C1 segment of cervical spinal cord (tissue), 14 donors: ENCODE data around the gene NQO2.
"Not testable (repeated sequence)": the region's sequence is repeated elsewhere in the genome, so short reads cannot be mapped to it uniquely, and the experiment has no call there.

ENCODE experiments used
- DNase-seq, 14 donors: peaks; one replicate each; lab custom pipeline; 2025; lab: John Stamatoyannopoulos, UW

NQO2 gene

DNA sequence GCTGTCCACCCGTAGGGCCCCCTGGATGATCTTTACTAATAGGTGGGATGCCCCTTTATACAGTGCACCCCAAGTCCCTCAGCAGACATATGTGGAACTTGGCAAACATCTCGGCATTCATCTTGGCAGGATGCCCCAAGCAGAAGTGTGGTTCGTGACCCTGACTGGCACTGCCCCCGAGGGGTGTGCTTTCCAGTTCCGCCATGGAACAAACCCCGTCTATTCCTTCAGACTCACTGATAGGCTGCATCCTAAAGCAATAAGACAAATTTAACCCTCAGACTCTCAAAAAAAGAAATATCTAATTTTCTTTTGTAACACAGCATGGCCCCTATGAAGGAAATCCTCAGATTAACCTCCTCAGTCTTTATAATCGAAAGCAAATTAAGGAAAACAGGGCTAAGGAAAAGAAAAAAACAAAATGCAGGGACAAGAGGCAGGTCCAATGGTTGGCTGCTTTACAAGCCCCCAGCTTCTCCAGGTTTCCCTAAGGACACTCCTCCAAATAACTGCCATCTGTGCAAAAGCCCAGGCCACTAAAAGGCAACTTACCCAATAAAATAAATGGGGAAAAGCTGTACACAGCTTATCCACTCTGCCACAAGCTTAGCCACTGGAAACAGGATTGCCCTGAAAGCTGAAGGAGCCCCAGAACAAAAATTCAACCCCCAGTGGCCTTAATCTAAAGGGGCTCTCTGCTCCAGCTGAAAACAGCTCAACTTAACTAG, 38.1 kb downstream of the NQO2 start:
- peak in 1 of 14 donors; percentile 24 for DNase-seq

DNA sequence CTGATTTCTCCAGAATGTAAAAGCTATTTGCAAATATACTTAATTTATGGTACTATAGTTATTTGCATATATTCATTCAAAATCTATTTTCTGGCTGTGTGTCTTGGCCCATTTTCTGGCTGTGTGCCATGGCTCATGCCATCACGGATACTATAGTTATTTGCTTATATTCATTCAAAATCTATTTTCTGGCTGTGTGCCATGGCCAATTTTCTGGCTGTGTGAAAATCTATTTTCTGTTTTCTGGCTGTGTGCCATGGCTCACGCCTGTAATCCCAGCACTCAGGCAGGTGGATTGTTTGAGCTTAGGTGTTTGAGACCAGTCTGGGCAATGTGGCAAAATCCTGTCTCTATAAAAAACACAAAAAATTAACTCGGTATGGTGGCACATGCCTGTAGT, 39.7 kb downstream of the NQO2 start:
- DNase-seq: no peak

DNA sequence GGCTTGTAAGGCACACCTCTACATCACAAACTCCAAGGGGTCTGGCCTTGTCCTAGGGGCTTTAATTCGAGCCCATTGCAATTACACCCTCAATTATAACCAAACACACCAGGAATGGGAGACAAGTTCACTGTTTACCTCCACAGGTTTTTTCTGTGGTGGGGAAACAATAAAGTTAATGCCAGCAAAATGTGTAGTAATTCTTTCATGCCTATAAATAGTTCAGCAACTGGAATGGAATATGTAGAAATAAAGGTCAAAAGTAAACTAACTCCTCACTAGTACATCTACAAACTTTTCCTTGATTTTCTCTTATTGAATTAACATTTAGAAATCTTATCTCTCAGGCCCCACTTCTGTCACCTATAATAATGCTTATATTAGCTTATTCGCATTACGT, 41.5 kb downstream of the NQO2 start:
- no peak for DNase-seq

DNA sequence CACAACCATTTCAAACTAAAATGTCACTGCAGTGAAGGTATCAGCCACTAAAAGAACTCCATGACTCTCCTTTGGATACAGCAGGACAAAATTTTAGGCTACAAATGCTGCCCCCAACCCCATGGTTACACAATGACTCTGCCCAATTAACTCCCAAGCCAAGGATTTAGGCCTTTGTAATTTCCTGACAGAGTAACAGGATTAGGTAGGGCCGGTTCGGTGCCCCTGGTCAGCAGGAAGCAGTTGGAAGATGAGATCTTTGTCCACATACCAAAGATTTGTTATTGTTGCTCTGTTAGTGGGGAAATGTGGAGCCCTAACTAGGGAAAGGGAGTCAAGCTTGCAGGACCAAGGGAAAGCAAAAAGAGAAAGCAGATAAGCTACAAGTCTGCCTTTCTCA, 41.9 kb downstream of the NQO2 start:
- DNase-seq: no peak

DNA sequence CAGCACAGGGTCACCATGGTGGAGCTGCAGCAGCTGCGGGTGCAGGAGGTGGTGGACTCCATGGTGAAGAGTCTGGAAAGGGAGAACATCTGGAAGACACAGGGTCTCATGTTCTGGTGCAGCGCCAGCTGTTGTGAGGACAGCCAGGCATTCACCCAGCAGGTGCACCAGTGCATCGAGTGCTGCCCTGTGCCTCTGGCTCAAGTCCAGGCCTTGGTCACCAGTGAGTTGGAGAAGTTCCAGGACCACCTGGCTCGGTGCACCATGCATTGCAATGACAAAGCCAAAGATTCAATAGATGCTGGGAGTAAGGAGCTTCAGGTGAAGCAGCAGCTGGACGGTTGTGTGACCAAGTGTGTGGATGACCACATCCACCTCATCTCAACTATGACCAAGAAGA, 45.7 kb downstream of the NQO2 start:
- DNase-seq: no peak

DNA sequence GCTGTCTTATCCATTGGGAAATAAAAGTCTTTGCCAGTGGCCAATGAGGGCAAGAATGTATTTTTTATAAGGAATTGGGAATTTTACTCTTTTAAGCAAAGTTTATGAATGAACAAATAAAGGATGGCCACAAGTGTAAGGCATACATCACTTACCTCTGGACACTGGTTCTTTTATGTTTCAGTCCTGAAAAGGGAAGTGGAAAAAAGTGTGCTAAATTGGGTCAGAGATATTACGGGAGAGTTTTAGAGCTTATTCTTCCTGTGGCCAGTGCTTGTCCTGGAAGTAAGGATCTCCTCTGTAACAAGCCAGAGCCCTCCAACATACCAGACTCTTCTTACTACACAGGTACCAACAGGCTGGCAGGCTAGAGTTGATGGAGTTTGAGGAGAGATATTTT, 46.1 kb downstream of the NQO2 start:
- no peak for DNase-seq

DNA sequence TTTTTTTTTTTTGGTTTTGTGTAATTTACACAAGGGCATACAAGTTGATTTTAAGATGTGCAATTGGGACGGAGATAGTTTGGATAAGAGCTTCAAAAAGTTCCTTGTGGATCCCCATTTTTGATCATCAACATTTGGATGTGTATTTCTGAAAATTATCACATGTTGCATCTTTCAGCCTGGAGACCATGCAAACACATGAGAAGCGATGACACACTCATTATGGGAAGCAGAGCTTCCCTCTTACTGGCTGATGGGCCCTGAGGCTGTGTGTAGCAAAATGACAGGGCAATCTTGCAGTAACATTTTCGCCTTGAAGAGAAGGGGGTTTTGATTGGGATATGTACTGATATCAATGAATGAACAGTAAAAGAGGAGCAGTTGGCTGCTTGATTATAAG, 46.6 kb downstream of the NQO2 start:
- DNase-seq: no peak

DNA sequence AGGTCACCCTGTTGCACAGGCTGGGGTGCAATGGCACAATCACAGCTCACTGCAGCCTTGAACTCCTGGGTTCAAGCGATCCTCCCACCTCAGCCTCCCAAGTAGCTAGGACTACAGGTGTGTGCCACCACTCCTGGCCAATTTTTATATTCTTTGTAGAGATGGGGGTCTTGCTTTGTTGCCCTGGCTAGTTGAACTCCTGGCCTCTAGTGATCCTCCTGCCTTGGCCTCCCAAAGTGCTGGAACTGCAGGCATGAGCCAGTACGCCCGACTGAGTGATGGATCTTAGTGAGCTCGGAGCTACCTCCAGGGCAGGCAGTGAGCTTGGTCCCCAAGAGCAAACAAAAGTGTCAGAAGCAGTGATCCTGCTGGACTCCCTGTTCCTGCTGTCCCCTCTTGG, 48.3 kb downstream of the NQO2 start:
- not testable (repeated sequence) for DNase-seq

DNA sequence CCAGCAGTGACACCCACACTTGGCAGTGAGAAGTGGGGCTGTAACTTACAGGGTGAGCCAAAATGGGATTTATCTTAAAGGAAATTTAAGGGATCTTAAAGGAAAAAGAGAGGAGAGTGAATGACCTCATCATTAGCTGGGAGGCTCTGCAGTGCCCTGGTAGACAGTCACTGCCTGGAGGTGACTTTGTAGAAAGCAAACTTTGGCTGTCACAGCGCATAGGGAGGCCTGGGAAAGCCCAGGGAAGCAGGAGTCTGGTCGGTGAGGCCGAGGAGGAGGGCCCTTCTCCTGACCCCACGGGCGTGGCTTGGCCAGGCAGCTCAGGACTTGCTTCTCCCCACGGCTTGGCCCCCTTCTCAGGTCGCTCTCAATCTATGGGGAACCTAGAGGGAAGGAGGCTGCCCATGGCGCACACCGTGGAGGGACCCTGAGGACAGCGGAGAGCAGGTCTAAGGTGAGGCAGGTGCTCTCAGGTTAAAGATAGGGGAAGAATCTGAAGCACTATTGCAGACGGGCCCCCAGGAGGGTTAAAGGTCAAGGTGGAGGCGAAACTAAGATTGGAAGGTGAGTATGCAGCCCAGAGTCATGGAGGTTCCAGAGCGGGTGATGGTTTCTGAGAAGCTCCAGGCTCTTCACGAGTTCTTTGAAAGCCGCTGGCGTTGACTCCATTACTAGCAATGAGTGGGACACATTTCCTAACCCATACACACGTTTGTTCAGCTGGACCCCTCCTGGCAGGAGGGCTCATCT, 53.0 kb downstream of the NQO2 start:
- DNase-seq: no peak

DNA sequence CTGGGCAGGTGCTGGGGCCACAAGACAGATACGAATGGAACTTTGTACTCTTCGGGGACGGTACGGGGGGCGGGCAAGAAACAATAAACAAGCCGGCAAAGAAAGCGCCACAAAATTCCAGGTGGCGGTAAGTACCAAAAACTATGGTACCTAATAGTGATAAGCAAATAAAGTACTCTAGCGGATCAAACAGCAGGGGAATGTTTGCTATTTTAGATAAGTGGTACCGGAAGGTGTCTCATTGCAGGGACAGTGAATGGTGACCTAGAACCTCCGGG, 53.5 kb downstream of the NQO2 start:
- no peak for DNase-seq

DNA sequence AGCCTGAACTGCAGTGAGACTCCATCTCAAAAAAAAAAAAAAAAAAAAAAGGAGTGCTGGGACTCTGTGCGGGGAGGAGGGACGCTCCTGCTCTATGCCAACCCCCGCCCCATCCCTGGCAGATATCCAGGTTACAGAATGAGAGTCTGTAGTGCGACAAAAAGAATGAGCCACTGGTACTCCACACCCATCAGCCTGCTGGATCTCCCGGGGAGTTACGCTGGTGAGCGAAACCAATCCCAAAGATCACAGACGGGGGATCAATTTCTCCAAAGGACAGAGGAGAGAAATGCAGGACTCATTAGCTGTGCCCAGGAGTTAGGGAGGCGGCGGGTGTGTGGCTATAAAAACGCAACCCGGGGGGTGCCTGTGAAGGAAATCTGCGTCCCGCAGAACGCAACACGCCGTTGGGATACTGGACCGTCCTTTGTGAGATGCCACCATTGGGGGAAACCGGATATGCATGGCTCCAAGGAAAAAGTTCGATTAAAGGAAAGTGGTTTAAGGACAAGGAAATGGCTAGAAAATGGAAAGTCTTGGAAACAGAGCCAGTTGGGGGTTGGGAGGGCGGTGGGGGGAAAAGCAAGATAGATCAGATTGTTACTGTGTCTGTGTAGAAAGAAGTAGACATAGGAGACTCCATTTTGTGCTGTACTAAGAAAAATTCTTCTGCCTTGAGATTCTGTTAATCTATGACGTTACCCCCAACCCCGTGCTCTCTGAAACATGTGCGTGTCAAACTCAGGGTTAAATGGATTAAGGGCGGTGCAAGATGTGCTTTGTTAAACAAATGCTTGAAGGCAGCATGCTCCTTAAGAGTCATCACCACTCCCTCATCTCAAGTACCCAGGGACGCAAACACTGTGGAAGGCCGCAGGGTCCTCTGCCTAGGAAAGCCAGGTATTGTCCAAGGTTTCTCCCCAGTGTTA, 54.8 kb downstream of the NQO2 start:
- DNase-seq: peak in 3 of 14 donors; percentile 8 to 26 (median 18)

DNA sequence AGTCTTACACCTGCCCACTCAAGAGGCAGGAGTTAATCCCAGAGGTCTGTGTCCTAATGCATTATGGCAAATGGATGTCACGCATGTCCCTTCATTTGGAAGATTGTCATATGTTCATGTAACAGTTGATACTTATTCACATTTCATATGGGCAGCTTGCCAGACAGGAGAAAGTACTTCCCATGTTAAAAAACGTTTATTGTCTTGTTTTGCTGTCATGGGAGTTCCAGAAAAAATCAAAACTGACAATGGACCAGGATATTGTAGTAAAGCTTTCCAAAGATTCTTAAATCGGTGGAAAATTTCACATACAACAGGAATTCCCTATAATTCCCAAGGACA, 55.4 kb downstream of the NQO2 start:
- not testable (repeated sequence) for DNase-seq

DNA sequence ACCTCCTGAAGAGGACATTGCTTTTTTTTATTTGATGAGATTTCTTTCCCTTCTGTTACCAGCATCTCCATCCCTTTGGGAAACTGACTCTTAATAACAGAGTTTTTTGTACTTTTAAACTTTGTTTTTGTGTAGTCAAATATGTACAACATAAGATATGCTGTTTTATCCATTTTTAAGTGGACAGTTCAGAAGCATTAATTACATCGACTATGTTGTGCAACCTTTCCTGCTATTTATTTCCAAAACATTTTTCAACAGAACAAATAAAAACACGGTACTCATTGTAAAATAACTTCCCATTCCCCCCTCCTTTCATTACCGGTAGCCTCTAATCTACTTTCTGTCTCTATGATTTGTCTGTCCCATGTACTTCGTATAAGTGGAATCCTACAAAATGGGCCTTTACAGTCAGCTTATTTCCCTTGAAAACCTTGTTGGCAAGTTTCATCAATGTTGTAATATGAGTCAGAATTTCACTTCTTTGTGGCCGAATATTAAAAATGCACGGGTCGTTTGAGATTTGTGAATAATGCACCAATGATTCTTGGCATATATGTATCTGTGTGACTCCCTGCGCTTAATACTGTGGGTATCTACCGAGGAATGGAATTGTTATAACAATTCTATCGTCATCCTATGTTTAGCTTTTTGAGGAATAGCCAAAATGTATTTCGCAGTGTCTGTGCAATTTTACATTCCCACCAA, 57.5 kb downstream of the NQO2 start:
- no peak for DNase-seq

DNA sequence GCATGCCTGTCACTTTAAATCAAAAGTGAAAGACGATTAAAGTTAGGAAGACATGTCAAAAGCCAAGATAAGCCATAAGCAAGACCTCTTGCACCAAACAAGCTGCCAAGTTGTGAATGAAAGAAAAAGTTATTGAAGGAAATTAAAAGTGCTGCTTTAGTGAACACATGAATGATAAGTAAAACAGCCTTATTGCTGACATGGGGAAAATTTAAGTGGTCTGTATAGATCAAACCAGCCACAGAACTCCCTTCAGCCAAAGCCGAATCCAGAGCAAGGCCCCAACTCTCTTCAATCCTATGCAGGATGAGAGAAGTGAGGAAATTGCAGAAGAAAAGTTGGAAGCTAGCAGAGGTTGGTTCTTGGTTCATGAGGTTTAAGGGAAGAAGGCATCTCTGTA, 59.3 kb downstream of the NQO2 start:
- no peak for DNase-seq

DNA sequence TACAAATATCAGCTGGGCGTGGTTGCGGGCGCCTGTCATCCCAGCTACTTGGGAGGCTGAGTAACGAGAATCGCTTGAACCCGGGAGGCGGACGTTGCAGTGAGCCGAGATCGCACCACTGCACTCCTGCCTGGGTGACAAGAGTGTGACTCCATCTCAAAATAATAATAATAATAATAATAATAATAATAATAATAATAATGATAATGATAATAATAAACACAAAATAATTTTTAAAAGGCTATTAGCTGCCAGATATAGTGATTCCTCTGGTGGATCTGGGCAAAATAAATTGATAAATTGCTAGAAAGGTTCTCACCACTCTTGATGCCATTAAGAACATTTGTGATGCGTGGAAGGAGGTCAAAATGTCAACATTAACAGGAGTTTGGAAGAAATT, 60.4 kb downstream of the NQO2 start:
- not testable (repeated sequence) for DNase-seq

DNA sequence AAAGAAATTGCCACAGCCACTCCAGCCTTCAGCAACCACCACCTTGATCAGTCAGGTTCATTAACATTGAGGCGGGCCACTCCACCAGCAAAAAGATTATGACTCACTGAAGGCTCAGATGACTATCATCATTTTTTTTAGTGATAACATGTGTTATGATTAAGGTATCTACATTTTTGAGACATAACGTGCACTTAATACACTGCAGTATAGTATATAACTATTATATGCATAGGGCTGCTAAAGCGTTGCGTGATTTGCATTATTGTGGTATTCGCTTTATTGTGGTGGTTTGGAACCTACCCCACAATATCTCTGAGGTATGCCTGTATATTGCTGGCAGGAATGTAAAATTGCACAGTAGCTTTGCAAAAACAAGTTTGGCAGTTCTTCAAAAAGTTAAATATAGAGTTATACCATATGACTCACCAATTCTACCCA, 61.8 kb downstream of the NQO2 start:
- DNase-seq: no peak

DNA sequence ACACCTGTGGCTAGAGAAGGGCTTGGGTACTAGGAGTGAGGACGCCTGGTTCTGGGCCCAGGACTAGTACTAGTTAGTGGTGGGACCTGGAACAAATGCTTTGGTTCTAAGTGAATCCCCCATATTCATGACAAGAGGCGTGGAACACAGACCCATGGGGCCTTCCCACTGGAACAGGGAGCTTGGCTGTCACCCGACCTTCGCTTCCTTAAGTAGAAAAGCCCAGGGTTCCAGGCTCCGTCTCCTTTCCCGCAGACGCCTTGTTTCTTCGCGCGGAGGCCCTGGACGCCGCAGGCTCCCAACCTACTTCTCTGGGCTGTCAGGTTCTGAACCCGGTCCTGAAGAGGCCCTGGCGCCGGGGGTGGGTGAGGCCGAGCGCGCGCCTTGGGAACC, 63.6 kb downstream of the NQO2 start:
- DNase-seq: not testable (repeated sequence)

DNA sequence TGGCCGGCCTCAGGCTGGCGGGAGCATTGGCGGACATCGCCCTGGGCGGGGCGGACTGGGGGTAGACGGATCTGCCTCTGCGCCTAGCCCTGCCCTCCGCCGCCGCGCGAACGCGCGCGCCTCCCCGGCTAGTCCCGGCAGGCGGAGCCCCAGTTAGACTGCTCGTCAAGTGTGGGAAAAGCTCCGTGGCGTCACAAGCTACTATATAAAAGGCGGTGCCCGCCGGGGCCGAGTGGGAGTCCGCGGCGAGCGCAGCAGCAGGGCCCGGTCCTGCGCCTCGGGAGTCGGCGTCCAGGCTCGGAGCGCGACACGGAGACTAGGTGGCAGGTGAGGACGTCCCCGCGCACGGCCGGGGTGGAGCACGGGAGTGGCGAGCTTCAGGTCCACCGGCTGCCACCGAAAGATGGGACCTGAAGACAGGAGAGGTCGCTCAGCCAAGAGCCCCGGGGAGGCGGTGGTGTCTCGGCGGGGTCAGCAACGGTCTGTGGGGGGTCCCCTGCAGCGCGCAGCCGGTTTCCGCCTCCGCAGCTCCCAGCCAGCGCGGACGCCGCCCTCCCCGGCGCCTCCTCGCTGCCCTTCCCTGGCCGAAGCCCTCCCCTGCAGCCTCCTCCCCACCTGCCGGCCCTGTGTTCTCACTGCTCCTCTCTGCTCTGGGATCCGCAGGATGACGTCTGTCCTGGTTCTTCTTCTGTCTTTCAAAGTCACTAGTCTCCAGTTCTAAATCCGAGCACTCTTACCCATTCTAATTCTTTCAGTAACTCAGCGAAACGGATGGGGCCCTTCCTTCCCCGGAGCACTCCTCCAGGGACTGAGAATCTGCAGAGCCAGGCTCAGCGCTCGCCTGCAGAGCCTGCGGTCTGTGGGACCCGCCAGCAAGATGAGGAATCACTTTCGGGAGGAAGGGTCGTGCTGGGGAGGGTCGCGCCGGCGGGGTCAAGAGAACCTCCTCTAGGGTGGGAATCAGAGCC, 64.3 kb downstream of the NQO2 start:
- DNase-seq: peak; percentile 37 to 92 (median 78)

DNA sequence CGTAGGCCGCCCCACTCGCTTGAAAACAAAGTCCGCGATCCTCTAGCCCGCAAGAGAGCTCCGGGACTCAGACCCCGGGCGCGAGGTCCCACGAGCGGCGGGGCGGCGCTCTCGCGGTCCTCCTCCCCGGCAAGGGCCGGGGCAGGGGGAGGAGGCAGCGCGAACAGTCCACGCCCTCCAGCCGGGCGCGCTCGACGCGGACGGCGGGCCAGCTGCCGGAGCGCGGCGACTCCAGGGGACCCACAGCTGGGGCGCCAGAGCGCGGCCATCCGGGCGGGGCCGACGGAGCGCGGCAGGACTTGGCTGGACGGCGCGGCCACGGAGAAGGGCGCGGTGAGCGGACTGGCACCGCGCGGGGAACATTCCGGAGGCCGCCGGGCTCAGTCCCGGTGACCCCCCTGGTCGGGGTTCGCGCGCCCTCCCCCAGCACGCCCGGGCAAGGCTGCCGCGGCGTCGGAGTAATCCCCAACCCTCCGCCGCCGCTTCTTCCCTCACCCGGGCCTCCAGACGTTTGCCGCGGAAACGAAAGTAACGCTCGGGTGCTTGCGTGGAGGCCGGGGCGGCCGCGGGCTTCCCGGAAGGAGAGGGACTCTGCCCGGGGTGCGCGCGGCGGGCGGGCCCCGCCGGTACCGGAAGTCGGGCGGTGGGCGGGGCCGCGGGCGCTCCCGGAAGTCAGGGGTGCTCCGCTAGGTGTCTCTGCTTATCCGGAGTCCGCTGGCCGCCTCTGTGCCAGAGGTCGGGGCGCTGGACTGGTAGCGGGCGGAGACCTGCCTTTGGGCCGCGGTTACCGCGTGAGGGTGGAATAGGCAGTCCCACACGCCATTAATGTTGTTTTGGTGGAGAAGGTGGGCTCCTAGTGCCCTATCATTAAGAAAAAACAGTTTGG, 68.9 kb downstream of the NQO2 start, which contains the start of gene RIPK1:
Gene RIPK1 (plus strand): TSS at position 166 of the 886 bp plus-strand sequence. CDS start 8,330 bp downstream, outside the sequence.
- DNase-seq: peak; percentile 17 to 94 (median 85)
